ENCODE results near the gene WFDC13. TPM values are rescaled to one million over a fixed set of nuclear protein-coding genes. Genes with fewer than 3 reads are reported as not detected.
"Not testable (repeated sequence)": the region's sequence is repeated elsewhere in the genome, so short reads cannot be mapped to it uniquely, and the experiment has no call there.

Gene WFDC13, protein sequence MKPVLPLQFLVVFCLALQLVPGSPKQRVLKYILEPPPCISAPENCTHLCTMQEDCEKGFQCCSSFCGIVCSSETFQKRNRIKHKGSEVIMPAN
- total RNA-seq, result not detected
- long read RNA-seq, donor 1, result 0 reads
- long read RNA-seq, donor 2, result 0 reads

DNA sequence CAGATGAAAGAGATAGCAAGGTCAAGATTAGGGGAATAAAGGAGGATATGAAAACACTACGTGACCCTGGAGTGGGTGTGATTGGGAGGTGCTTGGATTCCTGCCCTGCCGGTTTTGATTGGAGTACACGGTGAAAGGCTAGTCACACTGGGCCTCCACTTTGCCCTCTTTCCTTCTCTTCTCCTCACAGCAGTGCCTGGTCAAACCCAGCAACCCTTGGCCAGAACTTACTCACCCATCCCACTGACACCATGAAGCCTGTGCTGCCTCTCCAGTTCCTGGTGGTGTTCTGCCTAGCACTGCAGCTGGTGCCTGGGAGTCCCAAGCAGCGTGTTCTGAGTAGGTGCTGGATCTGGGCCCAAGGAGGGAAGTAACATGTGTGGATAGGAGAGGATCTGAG is at the start of gene WFDC13:
Gene WFDC13, plus strand, starts transcription at position 166 of the 400 bp plus-strand sequence. Its CDS starts 86 bp downstream, at position 252.
- intact Hi-C loops (cut with DNase I), result no loop called here
- no peak for DNase-seq (ENCODE audit: low spot score)

DNA sequence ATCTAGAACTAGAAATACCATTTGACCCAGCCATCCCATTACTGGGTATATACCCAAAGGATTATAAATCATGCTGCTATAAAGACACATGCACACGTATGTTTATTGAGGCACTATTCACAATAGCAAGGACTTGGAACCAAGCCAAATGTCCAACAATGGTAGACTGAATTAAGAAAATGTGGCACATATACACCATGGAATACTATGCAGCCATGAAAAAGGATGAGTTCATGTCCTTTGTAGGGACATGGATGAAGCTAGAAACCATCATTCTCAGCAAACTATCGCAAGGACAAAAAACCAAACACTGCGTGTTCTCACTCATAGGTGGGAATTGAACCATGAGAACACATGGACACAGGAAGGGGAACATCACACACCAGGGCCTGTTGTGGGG is 44.8 kb upstream of the WFDC13 start:
- intact Hi-C loops (cut with DNase I), result loop anchor here in 1 of 2 donors (10.0 kb wide), 1 partner anchor 1528 kb away; no protein-coding TSS in a partner anchor
- DNase-seq (ENCODE audit: low spot score), result not testable (repeated sequence)

DNA sequence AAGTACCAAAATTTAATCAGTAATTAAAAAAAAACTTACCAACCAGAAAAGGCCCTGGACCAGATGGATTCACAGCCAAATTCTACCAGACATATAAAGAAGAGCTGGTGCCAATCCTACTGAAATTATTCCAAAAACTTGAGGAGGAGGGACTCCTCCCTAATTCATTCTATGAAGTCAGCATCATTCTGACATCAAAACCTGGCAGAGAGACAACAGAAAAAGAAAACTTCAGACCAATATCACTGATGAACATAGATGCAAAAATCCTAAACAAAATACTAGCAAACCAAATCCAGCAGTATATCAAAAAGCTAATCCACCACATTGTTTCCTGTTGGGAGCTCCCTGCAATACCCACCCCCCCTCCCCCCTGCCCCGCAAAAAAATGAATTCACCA is 31.7 kb upstream of the WFDC13 start, which contains the start of gene WFDC11:
Gene WFDC11, minus strand, starts transcription at position 101 of the 400 bp plus-strand sequence. CDS start 19,639 bp downstream, outside the sequence.
- DNase-seq (ENCODE audit: low spot score), result no peak
- intact Hi-C loops (cut with DNase I), result no loop called here

DNA sequence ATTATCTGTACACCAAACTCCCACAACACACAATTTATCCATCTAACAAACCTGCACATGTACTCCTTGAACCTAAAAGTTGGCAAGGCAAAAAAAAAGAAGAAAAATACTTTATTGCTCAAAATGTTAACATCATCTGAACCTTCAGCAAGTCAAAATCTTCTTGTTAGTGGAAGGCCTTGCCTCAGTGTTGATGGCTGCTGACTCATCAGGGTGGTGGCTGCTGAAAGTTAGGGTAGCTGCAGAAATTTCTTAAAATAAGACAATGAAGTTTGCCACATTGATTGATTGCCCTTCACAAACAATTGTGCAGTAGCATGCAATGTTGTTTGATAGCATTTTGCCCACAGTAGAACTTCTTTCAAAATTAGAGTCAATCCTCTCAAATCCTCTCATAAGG is 29.1 kb upstream of the WFDC13 start:
- no peak for DNase-seq (ENCODE audit: low spot score)
- intact Hi-C loops (cut with DNase I), result no loop called here

DNA sequence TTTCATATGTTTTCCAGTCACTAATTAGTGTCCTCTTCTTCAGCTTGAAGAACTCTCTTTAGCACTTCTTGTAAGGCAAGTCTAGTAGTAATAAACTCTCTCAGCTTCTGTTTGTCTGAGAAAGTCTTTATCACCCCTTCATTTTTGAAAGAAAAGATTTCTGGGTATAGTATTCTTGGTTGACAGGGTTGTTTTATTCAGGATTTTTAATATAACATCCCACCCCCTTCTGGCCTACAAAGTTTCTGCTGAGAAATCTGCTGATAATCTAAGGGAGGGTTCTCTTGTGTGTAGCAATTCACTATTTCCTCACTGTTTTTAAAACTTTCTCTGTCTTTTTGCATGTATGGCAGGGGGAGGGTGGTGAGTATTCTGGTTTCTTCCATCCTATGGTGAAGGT is 22.2 kb upstream of the WFDC13 start:
- intact Hi-C loops (cut with DNase I), result no loop called here
- DNase-seq (ENCODE audit: low spot score), result no peak

DNA sequence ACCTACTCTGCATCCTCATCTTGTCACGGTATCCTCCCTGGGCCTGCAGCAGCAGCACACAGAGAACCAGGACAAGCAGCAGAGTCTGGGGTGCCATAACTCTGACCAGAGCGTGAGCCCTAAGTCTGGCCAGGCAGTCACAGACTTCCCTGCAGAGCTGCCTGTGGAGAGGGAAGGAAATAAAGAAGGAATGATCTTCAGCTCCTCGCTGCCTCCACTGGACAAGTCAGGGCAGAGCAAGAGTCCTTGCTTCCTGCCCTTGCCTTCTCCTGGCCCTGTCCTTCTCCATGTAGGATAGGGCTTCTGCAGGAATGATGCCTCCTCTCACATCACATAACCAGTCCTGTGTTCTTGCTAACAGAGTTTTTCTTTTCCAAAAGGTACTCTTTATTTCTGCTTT is 15.9 kb upstream of the WFDC13 start:
- no peak for DNase-seq (ENCODE audit: low spot score)
- intact Hi-C loops (cut with DNase I), result no loop called here

DNA sequence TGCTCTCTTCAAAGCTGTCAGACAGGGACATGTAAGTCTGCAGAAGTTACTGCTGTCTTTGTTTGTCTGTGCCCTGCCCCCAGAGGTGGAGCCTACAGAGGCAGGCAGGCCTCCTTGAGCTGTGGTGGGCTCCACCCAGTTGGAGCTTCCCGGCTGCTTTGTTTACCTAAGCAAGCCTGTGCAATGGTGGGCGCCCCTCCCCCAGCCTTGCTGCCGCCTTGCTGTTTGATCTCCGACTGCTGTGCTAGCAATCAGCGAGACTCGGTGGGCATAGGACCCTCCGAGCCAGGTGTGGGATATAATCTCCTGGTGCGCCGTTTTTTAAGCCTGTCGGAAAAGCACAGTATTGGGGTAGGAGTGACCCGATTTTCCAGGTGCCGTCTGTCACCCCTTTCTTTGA is 8.5 kb upstream of the WFDC13 start:
- DNase-seq (ENCODE audit: low spot score); intact Hi-C loops (cut with DNase I): not testable (repeated sequence)

DNA sequence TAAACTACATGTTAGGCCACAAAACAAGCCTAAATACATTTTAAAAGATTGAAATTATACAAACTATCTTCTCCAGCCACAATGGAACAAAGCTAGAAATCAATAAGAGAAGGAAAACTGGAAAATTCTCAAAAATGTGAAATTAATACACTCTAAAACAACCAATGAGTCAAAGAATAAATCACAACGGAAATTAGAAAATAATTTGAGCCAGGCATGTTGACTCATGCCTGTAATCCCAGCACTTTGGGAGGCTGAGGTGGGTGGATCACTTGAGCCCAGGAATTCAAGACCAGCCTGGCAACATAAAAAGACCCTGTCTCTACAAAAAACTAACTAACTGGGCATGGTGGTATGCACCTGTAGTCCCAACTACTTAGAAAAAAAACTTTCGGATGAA is 6.3 kb upstream of the WFDC13 start:
- intact Hi-C loops (cut with DNase I), result no loop called here
- DNase-seq (ENCODE audit: low spot score), result no peak

DNA sequence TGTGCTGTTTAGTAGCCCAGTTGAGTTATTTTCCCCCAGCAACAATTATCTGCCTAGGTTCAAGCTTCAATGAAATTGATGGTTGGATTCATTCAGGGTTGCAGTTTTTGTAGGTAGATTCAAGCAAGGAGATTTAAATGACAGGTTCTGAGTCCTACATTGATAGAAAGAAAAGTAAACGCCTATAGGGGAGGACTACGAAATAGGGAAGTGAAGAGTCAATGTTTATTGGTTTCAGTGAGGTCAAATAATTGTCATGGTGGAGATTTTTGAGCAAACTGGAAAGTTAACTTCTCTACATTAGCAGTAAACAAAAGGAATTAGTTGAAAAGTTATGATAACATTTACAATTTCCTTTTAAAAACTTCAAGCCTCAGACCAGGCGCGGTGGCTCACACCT is 734 bp upstream of the WFDC13 start:
- DNase-seq (ENCODE audit: low spot score), result no peak

DNA sequence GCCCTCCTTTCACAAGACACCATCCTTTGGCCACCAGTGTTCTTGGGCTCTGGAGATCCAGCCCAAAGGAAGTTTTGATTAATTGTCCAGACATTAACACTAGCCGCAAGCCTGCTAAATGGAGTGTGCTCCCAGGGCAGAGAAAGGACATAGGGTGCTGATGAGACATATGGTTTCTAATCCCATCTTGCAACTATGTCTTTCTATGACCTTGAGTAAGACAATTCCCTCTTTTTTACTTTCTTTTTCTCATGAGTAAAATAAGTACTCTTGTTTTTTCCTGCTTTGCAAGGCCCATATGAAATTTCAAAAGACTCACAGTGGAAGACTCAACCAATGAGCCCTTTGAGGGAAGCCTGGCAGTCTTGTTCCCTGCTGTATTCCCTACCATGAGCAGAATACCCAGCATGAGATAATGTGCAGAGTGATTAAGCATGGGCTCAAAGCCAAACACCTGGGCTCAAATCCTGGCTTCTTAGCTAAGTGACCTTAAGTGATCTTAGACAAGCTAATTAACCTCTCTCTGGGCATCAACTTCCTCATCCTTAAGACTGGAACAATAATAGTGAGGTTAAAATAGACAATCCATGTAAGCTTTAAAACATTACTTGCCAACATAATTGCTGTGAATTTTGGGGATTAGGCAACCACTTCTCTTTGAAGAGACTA is 3.3 kb downstream of the WFDC13 start, which contains the start of gene WFDC10B:
Gene WFDC10B, minus strand, starts transcription at position 51 of the 669 bp plus-strand sequence. CDS start 19,027 bp downstream, outside the sequence.
- intact Hi-C loops (cut with DNase I), result loop anchor here in 1 of 2 donors (5.0 kb wide), 1 partner anchor 1443 kb away; no protein-coding TSS in a partner anchor
- DNase-seq (ENCODE audit: low spot score), result no peak

More for the DNA sequence above, 734 bp upstream of the WFDC13 start:
- intact Hi-C loops (cut with DNase I), result no loop called here

DNA sequence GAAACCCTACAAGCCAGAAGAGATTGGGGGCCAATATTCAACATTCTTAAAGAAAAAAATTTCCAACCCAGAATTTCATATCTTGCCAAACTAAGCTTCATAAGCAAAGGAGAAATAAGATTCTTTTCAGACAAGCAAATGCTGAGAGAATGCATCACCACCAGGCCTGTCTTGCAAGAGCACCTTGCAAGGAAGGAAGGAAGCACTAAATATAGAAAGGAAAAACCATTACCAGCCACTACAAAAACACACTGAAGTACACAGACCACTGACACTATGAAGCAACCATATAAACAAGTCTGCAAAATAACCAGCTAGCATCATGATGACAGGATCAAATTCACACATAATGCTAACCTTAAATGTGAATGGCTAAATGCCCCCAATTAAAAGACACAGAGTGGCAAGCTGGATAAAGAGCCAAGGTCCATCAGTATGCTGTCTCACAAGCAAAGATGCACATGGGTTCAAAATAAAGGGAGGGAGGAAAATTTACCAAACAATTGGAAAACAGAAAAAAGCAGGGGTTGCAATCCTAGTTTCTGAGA is 14.4 kb downstream of the WFDC13 start:
- DNase-seq (ENCODE audit: low spot score); intact Hi-C loops (cut with DNase I): not testable (repeated sequence)

DNA sequence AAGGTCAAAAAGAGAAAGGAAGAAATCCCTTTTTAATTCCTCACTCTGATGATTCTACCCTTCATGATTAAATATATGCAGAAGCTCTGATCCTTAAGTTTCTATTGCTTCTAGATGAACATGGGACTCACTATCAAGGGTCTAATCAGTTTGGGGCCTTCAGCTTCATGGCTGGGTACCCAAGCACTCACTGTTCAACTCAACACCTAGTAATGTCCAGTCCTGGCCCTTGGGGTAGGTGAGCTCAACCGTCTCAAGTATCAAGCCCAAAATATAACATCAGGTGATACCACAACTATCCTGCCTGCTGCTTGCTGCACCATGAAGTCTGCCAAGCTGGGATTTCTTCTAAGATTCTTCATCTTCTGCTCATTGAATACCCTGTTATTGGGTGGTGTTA is 20.2 kb downstream of the WFDC13 start, which contains the start of gene SPINT4:
Gene SPINT4, plus strand, starts transcription at position 301 of the 400 bp plus-strand sequence. Its CDS starts 21 bp downstream, at position 322.
- no peak for DNase-seq (ENCODE audit: low spot score)
- intact Hi-C loops (cut with DNase I), result no loop called here

DNA sequence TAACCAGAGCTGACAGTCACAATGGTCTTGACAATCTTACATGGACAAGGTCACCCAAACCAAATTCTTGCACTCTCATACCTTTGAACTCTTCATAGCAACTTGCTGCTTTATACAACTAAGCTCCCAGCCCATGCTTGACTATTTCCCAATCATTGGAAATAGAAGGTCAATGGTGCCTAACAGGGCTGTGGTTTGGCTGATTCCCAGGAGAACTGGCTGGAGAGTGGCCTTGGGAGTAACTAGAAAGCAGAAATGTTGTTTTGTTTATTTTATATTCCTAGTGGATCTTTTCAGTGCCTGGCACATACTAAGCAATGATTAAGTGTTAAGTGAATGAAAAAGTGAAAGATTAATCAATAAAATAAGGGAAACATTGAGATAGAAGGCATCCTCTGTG is 23.3 kb downstream of the WFDC13 start:
- intact Hi-C loops (cut with DNase I), result no loop called here

DNA sequence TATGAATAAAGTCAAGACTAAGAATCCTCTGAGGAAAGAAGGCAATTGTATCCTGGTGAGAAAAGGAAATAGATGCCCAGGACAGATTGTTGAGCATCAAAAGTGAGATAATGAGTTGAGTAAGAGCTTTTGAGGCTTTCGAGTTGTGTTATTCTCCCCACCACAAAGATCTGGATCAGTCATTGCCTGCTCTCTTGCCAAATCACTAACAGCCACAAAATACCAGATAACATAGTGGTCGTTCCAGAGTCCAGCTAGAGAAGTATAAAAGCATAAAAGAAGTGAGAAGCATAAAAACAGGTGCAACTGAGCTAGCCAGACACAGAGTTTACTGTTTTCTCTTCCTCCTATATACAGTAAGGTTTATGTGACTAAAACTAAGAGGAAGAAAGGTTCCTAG is 25.2 kb downstream of the WFDC13 start:
- intact Hi-C loops (cut with DNase I), result no loop called here
- DNase-seq (ENCODE audit: low spot score), result no peak

More for the DNA sequence above, 23.3 kb downstream of the WFDC13 start:
- DNase-seq (ENCODE audit: low spot score), result no peak

DNA sequence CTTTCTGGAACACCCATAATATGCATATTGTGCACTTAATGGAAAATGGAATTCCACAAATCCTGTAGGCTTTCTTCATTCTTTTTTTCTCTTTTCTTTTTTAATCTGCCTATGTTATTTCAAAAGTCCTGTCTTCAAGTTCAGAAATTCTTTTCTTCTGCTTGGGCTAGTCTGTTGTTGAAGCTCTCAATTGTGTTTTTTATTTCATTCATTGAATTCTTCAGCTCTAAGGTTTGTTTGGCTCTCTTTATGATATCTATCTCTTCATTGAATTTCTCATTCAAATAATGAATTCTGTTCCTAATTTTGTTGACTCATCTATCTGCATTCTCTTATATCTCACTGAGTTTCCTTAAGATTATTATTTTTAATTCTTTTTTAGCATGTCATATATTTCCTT is 30.4 kb downstream of the WFDC13 start:
- intact Hi-C loops (cut with DNase I), result no loop called here
- no peak for DNase-seq (ENCODE audit: low spot score)

DNA sequence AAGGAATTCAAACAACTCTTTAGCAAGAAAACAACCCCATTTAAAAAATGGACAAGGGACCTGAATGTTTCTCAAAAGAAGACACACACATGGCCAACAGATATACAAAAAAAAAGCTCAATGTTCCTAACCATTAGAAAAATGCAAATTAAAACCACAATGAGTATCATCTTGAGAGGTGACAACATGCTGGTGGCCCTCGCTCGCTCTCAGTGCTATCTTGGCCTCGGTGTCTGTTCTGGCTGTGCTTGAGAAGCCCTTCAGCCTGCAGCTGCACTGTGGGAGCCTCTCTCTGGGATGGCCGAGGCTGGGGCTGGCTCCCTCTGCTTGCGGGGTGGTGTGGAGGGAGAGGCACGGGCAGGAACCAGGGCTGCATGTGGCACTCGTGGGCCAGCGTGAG is 33.7 kb downstream of the WFDC13 start:
- intact Hi-C loops (cut with DNase I), result no loop called here
- no peak for DNase-seq (ENCODE audit: low spot score)

DNA sequence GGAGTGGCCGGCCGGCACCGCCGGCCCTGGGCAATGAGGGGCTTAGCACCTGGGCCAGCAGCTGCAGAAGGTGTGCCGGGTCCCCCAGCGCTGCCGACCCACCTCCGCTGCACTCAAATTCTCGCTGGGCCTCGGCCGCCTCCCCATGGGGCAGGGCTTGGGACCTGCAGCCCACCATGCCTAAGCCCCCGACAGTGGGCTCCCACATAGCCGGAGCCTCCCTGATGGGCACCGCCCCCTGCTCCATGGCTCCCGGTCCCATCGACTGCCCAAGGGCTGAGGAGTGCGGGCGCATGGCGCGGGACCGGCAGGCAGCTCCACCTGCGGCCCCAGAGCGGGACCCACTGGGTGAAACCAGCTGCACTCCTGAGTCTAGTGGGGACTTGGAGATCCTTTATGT is 34.1 kb downstream of the WFDC13 start:
- intact Hi-C loops (cut with DNase I), result no loop called here
- no peak for DNase-seq (ENCODE audit: low spot score)

DNA sequence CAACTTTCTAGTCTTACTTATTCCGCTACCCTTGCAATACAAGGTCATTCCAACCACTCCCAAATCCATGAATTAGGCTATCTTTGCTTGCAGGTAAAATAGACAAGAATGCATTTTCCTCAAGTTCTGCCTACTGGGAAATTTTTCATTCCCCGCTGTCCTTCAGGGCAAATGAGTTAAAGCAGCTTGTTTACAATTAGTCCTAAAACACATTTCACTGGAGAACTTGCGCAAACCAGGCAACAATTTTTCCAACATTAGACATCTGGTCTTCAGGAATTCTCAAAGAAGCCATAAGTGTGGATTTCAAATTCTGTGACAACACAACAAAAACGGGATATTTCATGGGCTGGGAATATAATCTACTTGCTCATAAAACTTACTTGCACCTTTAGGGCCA is 40.8 kb downstream of the WFDC13 start:
- no peak for DNase-seq (ENCODE audit: low spot score)
- intact Hi-C loops (cut with DNase I), result no loop called here

DNA sequence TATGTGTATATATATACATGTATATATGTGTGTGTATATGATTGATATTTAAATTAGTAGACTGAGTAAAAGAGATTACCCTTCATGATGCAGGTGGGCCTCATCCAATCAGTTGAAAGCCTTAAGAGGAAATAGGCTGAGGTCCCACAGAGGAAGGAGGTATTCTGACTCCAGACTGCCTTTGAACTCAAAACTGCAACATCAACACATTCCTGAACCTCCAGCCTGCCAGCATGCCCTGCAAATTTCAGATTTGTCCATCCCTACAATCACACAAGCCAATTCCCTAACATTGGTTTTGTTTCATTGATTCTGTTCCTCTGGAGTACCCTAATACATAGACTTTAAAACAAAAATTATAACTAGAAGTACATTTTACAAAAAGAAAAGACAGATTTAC is 43.2 kb downstream of the WFDC13 start:
- no peak for DNase-seq (ENCODE audit: low spot score)
- intact Hi-C loops (cut with DNase I), result no loop called here

DNA sequence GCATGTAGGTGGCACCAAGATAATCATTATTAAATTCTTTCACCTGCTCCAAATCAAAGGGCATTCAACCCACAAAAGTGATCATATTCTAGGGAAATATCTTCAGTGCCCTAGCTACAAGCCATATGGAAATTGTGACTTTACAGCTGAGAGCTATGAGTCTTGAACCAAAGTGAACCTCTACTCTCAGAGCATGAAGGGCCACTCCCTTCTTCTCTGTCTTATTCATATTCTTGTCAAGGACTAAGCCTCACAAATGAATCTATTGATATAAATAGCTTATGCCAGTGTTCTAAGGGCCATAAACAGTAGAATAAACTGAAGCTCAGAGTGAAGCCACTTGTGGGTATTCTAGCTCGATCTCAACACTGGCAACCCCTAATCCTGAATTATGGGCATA is 49.9 kb downstream of the WFDC13 start:
- intact Hi-C loops (cut with DNase I), result no loop called here
- DNase-seq (ENCODE audit: low spot score), result no peak

DNA sequence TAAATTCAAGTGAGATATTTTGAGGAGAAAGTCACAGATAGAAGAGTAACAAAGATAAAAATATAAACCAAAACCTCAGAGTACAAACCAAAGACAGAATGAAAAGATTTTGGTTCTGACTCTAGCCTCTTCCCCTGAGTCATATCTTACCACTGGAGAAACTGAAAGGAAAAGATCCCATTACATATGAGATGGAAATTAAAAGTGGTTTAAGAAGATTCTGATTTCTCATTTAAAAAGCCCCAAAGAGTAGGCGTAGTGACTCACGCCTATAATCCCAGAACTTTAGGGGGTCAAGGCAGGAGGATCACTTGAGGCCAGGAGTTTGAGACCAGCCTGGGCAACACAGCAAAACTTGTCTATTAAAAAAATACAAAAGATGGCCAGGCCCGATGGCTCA is 50.9 kb downstream of the WFDC13 start:
- no peak for DNase-seq (ENCODE audit: low spot score)
- intact Hi-C loops (cut with DNase I), result no loop called here
